ENCODE measurements around the gene AKR1C4.
"Not testable (repeated sequence)": the region's sequence is repeated elsewhere in the genome, so short reads cannot be mapped to it uniquely, and the experiment has no call there.

AKR1C4 gene

GRCh38 chr10:5206799-5207198 lies 10.2 kb downstream of the AKR1C4 start:
- no peak for DNase-seq (ENCODE audit: low spot score)

GRCh38 chr10:5209776-5210175 lies 13.1 kb downstream of the AKR1C4 start:
- not testable (repeated sequence) for DNase-seq (ENCODE audit: low spot score)

- DNase-seq (ENCODE audit: low spot score), result not testable (repeated sequence)
Measured at GRCh38 chr10:5210261-5210660, 13.6 kb downstream of the AKR1C4 start.

- no peak for DNase-seq (ENCODE audit: low spot score)
Measured at GRCh38 chr10:5211696-5212536, 15.3 kb downstream of the AKR1C4 start.

- no peak for DNase-seq (ENCODE audit: low spot score)
Measured at GRCh38 chr10:5216801-5217200, 20.2 kb downstream of the AKR1C4 start.

GRCh38 chr10:5219262-5219661 lies 22.6 kb downstream of the AKR1C4 start:
- DNase-seq (ENCODE audit: low spot score), result no peak

- not testable (repeated sequence) for DNase-seq (ENCODE audit: low spot score)
Measured at GRCh38 chr10:5222942-5223341, 26.3 kb downstream of the AKR1C4 start.

- no peak for DNase-seq (ENCODE audit: low spot score)
Measured at GRCh38 chr10:5229019-5229418, 32.4 kb downstream of the AKR1C4 start.

GRCh38 chr10:5233324-5233723 lies 36.7 kb downstream of the AKR1C4 start:
- DNase-seq (ENCODE audit: low spot score), result no peak

- DNase-seq (ENCODE audit: low spot score), result no peak
Measured at GRCh38 chr10:5234106-5234860, 37.6 kb downstream of the AKR1C4 start.

- DNase-seq (ENCODE audit: low spot score), result not testable (repeated sequence)
Measured at GRCh38 chr10:5237541-5237940, 40.9 kb downstream of the AKR1C4 start.

GRCh38 chr10:5242585-5242984 lies 45.9 kb downstream of the AKR1C4 start:
- no peak for DNase-seq (ENCODE audit: low spot score)

- peak; percentile 16 for DNase-seq (ENCODE audit: low spot score)
Measured at GRCh38 chr10:5243521-5243987, 46.9 kb downstream of the AKR1C4 start.

- DNase-seq (ENCODE audit: low spot score), result no peak
Measured at GRCh38 chr10:5252177-5253037, 55.8 kb downstream of the AKR1C4 start.

GRCh38 chr10:5254488-5254887 lies 57.9 kb downstream of the AKR1C4 start:
- no peak for DNase-seq (ENCODE audit: low spot score)

GRCh38 chr10:5257768-5258167 lies 61.1 kb downstream of the AKR1C4 start:
- DNase-seq (ENCODE audit: low spot score), result not testable (repeated sequence)

GRCh38 chr10:5259132-5259951 lies 62.7 kb downstream of the AKR1C4 start:
- DNase-seq (ENCODE audit: low spot score), result no peak

- DNase-seq (ENCODE audit: low spot score), result no peak
Measured at GRCh38 chr10:5259952-5260578, 63.4 kb downstream of the AKR1C4 start.

- DNase-seq (ENCODE audit: low spot score), result no peak
Measured at GRCh38 chr10:5260828-5261227, 64.2 kb downstream of the AKR1C4 start.

- DNase-seq (ENCODE audit: low spot score), result no peak
Measured at GRCh38 chr10:5265139-5265538, 68.5 kb downstream of the AKR1C4 start.

GRCh38 chr10:5266351-5266750 lies 69.7 kb downstream of the AKR1C4 start:
- no peak for DNase-seq (ENCODE audit: low spot score)
